EH (cell line): Measurements from ENCODE around the gene PJA2.
A peak's percentile ranks its signal among the peaks of the same experiment; 100 is the strongest.

Source experiments
- DNase-seq: peaks from one replicate; pipeline ENCODE4 v3.0.0-alpha.2; 2015; ENCODE audit warnings: low read depth

The PJA2 gene

DNA sequence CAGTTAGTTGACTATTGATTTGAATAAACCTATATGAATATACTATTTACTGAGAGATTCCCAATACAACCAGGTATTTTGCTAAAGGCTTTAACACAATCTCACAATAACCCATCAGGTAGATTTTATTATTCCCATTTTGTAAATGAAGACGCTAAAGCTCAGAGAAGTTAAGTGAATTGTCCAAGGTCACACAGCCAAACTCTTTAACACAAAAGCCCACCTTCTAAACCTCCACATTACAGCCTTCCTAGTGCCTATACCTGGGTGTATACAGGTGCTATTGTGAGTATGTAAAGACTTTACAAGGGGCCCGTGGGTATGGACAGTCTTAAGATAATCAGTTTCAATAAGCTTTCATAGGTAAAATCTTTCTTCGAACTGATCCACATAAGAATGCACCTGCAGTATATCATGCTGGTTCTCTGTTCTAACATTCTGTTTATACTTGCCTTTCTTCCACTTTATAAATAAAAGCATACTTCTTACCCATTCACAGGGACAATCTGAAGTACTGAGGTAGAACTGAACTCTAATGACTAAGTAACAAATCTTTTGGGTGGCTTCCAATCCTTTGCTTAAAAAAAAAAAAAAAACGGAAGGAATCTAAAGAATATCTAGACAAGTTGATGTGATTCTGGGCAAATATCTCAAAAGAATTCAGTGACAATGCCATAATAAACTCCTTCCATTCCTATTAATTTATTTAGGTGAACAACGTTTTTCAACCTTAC lies 59.1 kb downstream of the PJA2 start:
- peak; percentile 43 for DNase-seq

- DNase-seq, result no peak
Measured at GRCh38 chr5:109349388-109349787, 60.4 kb downstream of the PJA2 start.

DNA sequence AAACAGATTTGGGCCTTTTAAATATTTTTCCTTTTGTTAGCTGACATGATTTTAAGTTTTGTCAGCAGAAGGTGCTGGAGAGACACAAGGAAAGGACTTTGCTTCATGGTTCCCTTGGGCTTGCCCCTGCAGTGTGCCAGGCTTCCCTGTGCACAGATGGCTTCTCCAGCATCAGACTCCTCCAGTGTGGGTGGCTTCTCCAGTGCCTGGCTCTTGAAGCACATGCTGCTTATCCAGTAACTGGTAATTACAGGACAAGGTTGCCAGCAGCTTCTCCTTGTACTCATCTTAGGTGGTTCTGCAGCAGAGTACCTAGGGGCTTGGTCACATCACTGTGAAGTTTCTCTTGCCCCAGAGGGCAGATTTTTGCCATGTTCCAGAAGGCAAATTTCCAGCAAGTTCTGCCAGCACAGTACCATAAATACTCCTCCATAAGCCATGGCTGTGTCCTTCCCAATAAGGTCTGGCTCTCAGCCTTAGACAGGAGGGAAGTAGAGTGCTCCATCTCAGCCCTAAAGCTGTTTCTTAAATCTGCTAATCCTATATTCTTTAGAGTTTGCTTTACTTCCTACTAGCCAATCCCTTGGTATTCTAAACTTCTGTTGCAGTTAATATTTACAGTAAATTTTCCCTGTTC lies 62.4 kb downstream of the PJA2 start:
- DNase-seq, result no peak

- peak; percentile 24 for DNase-seq
Measured at GRCh38 chr5:109345699-109346098, 64.1 kb downstream of the PJA2 start.

GRCh38 chr5:109340351-109340750 lies 69.4 kb downstream of the PJA2 start:
- DNase-seq, result no peak

DNA sequence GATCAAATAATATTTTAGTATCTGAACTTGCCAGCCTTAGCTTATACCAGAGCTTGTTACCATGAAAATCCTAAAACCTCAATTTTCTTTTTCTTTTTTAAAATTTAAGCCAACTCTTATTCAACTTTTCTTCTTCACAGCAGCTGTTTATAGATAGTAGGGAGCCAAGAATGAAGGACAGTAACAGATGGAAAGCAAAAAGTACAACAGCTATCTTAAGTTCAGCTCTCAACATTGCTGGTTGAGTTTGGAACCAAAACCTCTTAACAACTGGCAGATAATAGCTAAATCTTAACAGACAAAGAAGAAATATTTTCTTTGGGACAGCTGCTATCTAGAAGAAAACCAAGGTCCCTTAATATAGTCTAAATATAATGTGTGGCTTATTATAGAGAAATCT lies 74.7 kb downstream of the PJA2 start:
- DNase-seq, result no peak

GRCh38 chr5:109334056-109334455 lies 75.7 kb downstream of the PJA2 start:
- no peak for DNase-seq

DNA sequence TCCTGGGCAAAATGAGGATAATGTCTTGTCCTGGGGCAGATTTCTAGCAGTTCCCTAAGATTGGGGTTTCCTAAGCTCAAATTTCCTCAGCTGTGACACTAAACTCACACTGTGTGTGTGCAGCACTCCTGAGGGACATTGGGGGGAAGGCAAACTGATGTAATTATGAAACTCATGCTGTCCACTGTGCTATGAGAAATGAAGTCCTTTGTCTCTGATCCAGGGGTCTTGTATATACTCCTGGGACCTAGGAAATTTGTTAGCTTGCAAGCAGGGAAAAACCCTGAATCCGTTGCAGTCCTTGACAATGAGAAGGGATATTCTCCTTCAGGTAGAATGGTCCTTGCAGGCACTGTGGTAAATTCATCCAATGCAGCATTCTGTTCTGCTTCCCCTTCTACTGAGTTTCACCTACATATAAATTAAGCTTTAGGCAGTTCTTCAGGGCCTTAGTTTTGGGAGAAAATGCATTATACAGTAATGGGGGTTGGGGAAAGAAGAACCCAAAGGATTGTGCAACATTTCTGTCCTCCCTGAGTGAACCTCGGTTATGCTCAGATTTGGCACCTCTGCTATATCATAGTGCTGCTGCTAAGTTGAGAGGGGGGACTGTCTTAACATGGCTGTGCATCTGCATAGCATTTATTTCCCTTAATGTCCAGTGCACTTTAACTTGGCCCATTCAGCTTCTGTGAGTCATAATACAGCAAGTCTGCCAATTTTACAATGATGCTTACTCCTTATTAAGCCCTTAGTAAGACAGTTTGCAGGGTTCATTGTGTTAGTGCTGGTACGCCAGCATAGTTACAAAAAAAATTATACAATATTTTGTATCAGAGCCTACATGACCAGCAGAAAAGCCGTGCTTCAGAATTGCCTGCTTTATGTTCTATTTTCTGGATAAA lies 80.2 kb downstream of the PJA2 start:
- peak; percentile 77 for DNase-seq

DNA sequence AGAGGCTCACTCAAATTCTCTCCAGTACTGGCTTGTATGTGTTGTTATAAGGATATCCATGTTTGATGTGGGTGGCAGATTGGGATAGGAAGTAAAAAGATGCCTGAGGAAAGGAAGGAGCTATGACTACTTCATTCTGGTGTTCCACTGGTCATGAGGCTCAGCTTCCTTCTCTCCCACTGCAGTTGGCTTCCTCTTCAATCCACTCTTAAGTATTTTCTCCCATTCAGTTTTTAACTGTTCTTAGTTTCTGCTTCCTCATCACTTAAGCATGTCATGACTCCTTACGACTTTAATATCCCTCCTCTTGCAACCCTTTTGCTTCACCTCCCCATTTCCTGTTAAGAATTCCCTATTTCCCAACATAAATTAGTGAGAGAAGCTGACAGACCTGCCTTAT lies 81.1 kb downstream of the PJA2 start:
- DNase-seq, result peak; percentile 73

DNA sequence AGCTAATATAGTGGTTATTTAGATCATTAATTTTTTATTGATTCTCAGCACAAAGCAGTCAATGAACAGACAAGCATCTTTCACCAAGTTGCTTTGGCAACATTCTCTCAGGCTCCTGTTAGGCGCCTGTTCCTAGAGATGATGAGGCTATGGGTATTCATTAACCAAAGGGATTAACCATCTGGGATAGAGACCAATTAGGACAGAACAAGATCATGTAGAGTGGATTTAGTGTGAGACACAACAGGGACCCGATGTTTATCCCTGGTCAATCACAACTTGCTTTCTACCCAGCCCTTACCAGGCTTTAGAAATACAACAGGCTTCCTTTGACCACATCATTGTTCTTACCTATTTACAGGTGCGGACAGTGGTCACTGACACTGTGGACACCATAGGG lies 82.2 kb downstream of the PJA2 start:
- no peak for DNase-seq

DNA sequence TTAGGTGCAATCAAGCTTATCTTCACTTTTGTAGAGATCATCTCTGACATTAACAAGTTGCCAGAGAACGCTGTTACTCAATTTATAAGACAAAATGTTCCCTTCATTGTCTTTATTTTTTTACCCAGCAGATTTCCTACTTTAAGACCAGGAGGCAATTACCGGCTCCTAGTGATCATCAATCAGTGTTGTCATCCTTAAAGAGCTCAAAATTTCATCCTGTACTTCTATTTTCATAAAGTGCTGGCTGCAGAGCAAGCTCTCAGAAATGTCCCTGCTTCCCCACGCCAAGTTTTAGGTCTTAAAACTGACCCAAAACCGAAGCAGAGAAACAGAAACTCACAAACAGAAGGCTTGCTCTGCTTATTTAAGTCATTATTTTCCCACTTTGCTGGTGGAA lies 82.9 kb downstream of the PJA2 start:
- DNase-seq, result no peak

DNA sequence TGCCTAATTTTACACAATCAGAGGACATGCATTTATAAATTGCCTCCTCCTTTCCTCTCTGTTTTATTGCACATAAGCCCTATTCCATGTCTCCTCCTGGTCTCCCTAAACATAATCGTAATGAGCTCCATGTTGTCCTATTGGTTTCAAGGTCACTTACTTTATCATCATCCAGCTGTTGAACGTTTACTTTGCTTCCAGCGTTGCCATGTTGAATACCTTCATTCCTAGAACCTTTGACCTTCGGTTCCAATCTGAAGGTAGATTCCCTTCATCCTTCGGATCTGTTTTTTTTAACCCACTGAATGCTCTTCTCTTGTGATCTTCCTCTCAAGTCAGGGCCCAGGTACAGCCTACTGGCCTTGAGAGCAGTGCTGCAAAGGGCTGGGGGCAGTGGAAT lies 84.3 kb downstream of the PJA2 start:
- DNase-seq, result no peak

- no peak for DNase-seq
Measured at GRCh38 chr5:109324931-109325330, 84.8 kb downstream of the PJA2 start.

DNA sequence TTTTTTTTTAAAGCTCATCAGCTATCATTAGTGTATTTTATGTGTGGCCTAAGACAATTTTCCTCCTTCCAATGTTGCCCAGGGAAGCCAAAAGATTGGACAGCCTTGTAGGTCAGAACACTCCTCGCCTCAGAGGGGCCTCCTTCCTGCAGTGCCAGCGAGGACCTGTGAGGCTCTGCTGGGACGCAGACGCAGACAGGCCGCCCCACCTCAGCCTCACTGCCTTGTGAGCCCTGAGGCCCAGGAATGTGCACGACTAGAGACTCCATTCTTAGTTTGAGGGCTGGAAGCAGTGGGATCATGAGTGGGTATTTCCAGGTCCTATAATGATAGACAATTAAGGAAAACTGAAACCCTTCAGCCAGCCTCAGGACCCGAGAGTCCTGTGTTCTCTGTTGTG lies 85.4 kb downstream of the PJA2 start:
- DNase-seq, result no peak

GRCh38 chr5:109322694-109323093 lies 87.1 kb downstream of the PJA2 start:
- no peak for DNase-seq

- DNase-seq, result no peak
Measured at GRCh38 chr5:109319351-109319750, 90.4 kb downstream of the PJA2 start.

- no peak for DNase-seq
Measured at GRCh38 chr5:109318455-109319108, 91.2 kb downstream of the PJA2 start.

- DNase-seq, result peak; percentile 69
Measured at GRCh38 chr5:109316634-109317033, 93.1 kb downstream of the PJA2 start.

DNA sequence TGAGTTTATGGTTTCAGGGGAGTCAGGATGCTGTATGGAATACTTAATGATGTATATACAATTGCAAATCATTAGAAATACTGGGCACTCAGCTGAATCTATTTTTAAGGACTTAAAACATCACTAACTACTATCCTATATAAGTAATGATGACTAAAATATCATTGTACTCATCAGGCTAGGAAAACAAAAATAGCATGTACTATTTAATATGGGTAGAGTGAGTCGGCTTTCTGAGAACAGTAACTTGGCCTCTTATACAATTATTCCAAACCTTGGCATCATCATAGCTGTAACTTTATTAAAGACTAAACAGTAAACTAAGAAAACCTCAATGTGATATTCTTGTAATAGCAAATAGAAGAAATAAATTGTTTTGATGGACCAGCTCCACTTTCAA lies 94.5 kb downstream of the PJA2 start:
- no peak for DNase-seq

DNA sequence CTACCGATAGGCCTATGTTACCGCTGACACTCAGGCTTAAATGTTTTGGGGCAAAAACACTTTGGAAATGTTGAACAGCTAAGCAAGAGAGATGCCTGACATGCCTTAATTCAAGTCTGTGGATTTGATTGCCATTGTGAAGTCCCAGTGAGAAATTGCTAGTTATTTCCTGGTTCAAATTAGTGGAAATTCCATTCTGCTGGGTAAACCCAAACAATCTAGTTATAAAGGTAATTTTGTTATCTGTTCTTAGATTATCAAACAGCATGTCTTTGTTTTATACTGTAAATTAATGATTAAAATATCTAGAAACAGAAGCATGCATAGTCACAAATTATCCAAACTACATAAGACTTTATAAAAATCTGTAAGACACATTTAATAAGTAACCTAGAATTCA lies 96.6 kb downstream of the PJA2 start:
- no peak for DNase-seq

DNA sequence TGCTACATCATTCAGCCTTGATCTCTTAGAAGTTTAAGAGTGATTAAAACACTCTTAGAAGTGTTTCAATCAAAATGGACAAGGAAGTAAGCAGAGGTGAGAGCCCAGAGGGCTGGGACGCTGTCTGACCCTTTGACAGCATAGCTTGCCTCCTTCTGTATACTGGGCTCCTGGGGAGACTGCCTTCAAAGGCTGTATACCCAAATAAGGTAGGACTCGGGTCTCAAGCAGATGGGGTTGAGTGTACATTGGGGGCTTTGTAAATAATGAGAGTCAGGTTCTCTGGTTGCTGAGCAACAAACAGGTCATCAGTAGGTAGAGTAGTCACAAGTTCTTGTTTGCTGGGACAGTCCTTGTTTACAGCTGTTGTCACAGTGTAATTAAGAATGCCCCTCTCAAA lies 97.1 kb downstream of the PJA2 start:
- no peak for DNase-seq

DNA sequence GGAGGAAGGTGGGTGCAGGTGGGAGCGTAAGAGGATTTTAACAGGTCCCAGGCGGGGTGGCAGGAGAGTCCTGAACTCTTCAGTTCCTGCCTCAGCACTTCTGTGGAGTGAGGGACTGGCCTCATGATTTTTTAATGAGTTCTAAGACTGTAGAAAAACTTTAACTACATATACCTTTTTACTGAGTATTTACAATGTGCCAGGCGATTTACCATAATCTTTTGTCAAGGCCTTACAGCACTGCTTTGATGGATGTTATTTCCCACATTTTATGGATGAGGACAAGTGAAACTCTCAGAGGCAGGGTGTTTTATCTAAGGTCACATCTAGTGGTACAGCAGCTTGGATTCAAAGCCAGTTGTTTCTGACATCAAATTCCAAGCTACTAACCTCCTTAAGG lies 99.5 kb downstream of the PJA2 start:
- DNase-seq, result no peak
